Panc1 (cell line): ENCODE measurements around the gene RGPD8.
"Not testable (repeated sequence)": the region's sequence is repeated elsewhere in the genome, so short reads cannot be mapped to it uniquely, and the experiment has no call there.

ENCODE experiments used
- SIN3A ChIP-seq: IDR thresholded peaks from 2 replicates; pipeline ENCODE4 v1.6.1; 2012; ENCODE audit warnings: low read depth, mild to moderate bottlenecking, low read length, moderate library complexity, borderline replicate concordance; ENCODE audit not compliant: insufficient read depth
- TF ChIP-seq, protein P1 (sequence below): fragments of 450-650 bp; IDR thresholded peaks from 2 replicates; pipeline ENCODE4 v1.5.1; 2017; ENCODE audit warnings: mild to moderate bottlenecking

DNA sequence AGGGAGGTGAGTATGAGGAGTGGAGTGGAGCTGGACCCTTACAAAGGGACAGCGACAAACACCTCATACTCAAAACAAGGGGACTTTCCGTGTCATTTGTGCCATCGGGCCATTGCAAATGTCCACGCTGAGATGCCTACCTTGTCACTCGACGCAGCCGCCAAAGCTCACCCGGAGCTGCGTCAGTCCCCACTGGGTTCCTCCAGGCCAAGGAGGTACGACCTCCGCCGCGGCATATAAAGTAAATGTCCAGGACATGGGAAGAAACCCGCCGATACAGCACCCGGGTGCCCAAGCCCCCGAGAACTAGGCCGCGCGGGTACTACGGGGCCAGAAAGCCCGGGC lies 1.1 kb downstream of the RGPD8 start:
- TF ChIP-seq, protein P1, sequence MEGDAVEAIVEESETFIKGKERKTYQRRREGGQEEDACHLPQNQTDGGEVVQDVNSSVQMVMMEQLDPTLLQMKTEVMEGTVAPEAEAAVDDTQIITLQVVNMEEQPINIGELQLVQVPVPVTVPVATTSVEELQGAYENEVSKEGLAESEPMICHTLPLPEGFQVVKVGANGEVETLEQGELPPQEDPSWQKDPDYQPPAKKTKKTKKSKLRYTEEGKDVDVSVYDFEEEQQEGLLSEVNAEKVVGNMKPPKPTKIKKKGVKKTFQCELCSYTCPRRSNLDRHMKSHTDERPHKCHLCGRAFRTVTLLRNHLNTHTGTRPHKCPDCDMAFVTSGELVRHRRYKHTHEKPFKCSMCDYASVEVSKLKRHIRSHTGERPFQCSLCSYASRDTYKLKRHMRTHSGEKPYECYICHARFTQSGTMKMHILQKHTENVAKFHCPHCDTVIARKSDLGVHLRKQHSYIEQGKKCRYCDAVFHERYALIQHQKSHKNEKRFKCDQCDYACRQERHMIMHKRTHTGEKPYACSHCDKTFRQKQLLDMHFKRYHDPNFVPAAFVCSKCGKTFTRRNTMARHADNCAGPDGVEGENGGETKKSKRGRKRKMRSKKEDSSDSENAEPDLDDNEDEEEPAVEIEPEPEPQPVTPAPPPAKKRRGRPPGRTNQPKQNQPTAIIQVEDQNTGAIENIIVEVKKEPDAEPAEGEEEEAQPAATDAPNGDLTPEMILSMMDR: not testable (repeated sequence)
- TF ChIP-seq SIN3A: not testable (repeated sequence)
